Activated CD8-positive, alpha-beta T cell treated with anti-CD3 and anti-CD28 coated beads for 36 hours (primary cell): ENCODE results near the gene PAX4. TPM values are rescaled to one million over a fixed set of nuclear protein-coding genes. Genes with fewer than 3 reads are reported as not detected.

ENCODE experiments used
- ATAC-seq: fragments of 200-7000 bp; cut with Tn5 transposase; one replicate; pipeline ENCODE4 v1.10.0; 2021; ENCODE audit warnings: mild to moderate bottlenecking, moderate library complexity
- CTCF ChIA-PET: fragments of 350-600 bp; sonication (Branson Sonifier 250); formaldehyde crosslinking; loops from one replicate; lab custom pipeline; 2021; ENCODE audit warnings: antibody characterized with exemption; lab: Charles Lee
- POLR2A ChIA-PET: fragments of 350-600 bp; sonication (Branson Sonifier 250); formaldehyde crosslinking; loops from one replicate; lab custom pipeline; 2021; ENCODE audit warnings: antibody characterized with exemption; lab: Charles Lee
- DNase-seq: peaks from one replicate; pipeline ENCODE4 v3.0.0-alpha.2; 2020
- H3K27ac Mint-ChIP-seq: one replicate; pipeline ENCODE4 v1.8.0; 2021; ENCODE audit warnings: mild to moderate bottlenecking, mixed read lengths
- H3K27me3 Mint-ChIP-seq: one replicate; pipeline ENCODE4 v1.8.0; 2021; ENCODE audit warnings: mixed read lengths
- H3K36me3 Mint-ChIP-seq: one replicate; pipeline ENCODE4 v1.8.0; 2021; ENCODE audit warnings: low read depth, mixed read lengths
- H3K4me1 Mint-ChIP-seq: one replicate; pipeline ENCODE4 v1.8.0; 2021; ENCODE audit warnings: low read depth, mixed read lengths
- H3K4me3 Mint-ChIP-seq: one replicate; pipeline ENCODE4 v1.8.0; 2021; ENCODE audit warnings: mild to moderate bottlenecking, moderate library complexity, mixed read lengths
- H3K9me3 Mint-ChIP-seq: one replicate; pipeline ENCODE4 v1.8.0; 2021; ENCODE audit warnings: mixed read lengths
- intact Hi-C: fragments of 100-400 bp; cut with micrococcal nuclease; formaldehyde crosslinking; loops from one replicate; pipeline ENCODE4 v1.10.0; 2022
- total RNA-seq, 2 experiments: library from RNA; stranded (reverse); gene quantifications; one replicate each; pipeline ENCODE4 v1.2.3, GENCODE V29; 2021
- TF ChIP-seq, protein P1 (sequence below): fragments of 200-600 bp; IDR thresholded peaks from one replicate; pipeline ENCODE4 v1.8.0; 2022; ENCODE audit warnings: antibody characterized with exemption, mild to moderate bottlenecking

The PAX4 gene
- total RNA-seq, 2 experiments from 2014 or later = not detected

- no peaks in the 10 kb centered on the region for H3K27me3 Mint-ChIP-seq
- POLR2A ChIA-PET = no interaction called here
- no peaks in the 10 kb centered on the region for H3K4me1 Mint-ChIP-seq
- H3K36me3 Mint-ChIP-seq = peaks cover 18% of the 10 kb centered on the region
- CTCF ChIA-PET = no interaction called here
- ATAC-seq (no peak), DNase-seq (no peak)
- TF ChIP-seq, protein P1, sequence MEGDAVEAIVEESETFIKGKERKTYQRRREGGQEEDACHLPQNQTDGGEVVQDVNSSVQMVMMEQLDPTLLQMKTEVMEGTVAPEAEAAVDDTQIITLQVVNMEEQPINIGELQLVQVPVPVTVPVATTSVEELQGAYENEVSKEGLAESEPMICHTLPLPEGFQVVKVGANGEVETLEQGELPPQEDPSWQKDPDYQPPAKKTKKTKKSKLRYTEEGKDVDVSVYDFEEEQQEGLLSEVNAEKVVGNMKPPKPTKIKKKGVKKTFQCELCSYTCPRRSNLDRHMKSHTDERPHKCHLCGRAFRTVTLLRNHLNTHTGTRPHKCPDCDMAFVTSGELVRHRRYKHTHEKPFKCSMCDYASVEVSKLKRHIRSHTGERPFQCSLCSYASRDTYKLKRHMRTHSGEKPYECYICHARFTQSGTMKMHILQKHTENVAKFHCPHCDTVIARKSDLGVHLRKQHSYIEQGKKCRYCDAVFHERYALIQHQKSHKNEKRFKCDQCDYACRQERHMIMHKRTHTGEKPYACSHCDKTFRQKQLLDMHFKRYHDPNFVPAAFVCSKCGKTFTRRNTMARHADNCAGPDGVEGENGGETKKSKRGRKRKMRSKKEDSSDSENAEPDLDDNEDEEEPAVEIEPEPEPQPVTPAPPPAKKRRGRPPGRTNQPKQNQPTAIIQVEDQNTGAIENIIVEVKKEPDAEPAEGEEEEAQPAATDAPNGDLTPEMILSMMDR = no peak
- H3K9me3 Mint-ChIP-seq = peaks cover 7% of the 10 kb centered on the region
- H3K4me3 Mint-ChIP-seq = no peak overlapping the region
- H3K27ac Mint-ChIP-seq = no peak overlapping the region
- intact Hi-C loops = no loop called here
Observed at GRCh38 chr7:127566242-127566641, 51.7 kb downstream of the PAX4 start.

Other genes starting within 250 kb of the PAX4 start
- gene ZNF800, start 225.4 kb downstream of the PAX4 start, total RNA-seq = 10 to 100 TPM; 29.3 to 31.1 TPM
- gene GCC1, start 32.5 kb downstream of the PAX4 start, total RNA-seq = 10 to 100 TPM; 12.4 to 12.5 TPM
- gene ARF5, start 29.7 kb downstream of the PAX4 start, total RNA-seq = 100 to 1,000 TPM; 106 to 114 TPM
- 1 to 10 TPM in 1 of 2 experiments, under 1 TPM in 1; 0.97 to 1.7 TPM for gene FSCN3, start 24.4 kb downstream of the PAX4 start, total RNA-seq
- gene SND1, start 34.1 kb upstream of the PAX4 start, total RNA-seq = 100 to 1,000 TPM; 206 to 208 TPM